Measurements from ENCODE around the gene CEBPG. TPM values are rescaled to one million over a fixed set of nuclear protein-coding genes. Genes with fewer than 3 reads are reported as not detected.

CEBPG gene
- 10 to 100 TPM in 3 of 6 donors, 1 to 10 TPM in 3; 7.1 to 12.0 (median 9.9) TPM for polyA plus RNA-seq (ENCODE audit: low read depth in 6 of 6)

GRCh38 chr19:33373453-33374235 lies at the start of gene CEBPG:
TSS of gene CEBPG (plus strand) at chr19:33373709. CDS start at chr19:33379240, 5,531 bp downstream.
- Mint-ChIP-seq H3K4me3 (peak within 1 kb of the TSS; percentile 79 to 98 (median 90)), H3K4me1 (peaks cover 23 to 49% (median 42%) of the 10 kb centered on the region in 3 donors), H3K9me3 (no peaks in the 10 kb centered on the region), H3K27ac (peak within 1 kb of the TSS; percentile 72 to 98 (median 96)), H3K36me3 (no peaks in the 10 kb centered on the region), H3K27me3 (peaks cover 0 to under 1% (median 0%) of the 10 kb centered on the region in 3 donors)
- DNase-seq, result peak; percentile 97
- ATAC-seq (ENCODE audit: low read depth in 2 of 2), result peak; percentile 81 to 82

DNA sequence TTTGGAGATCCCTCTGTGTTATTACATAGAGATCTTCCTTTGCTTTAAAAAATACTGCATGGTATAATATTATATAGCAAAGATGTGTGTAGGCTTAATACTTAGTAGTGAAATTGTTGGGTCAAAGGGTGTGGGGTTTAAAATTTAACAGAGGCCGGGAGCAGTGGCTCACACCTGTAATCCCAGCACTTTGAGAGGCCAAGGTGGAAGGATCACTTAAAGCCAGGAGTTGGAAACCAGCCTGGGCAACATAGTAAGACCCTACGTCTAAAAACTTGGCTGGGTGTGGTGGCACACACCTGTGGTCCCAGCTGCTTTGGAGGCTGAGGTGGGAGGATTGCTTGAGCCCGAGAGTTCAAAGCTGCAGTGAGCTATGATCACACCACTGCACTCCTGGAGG lies 48.9 kb upstream of the CEBPG start:
- ATAC-seq (ENCODE audit: low read depth in 2 of 2) (no peak), DNase-seq (no peak)
- Mint-ChIP-seq H3K27me3 (peaks cover 13 to 27% (median 26%) of the 10 kb centered on the region in 3 donors), H3K4me1 (peaks cover 0 to 5% (median 0%) of the 10 kb centered on the region in 3 donors), H3K27ac (peak overlapping the region in 1 of 6 donors; percentile 62), H3K9me3 (peaks cover 9 to 23% (median 15%) of the 10 kb centered on the region in 7 donors), H3K4me3 (no peak overlapping the region), H3K36me3 (peaks cover 9 to 11% of the 10 kb centered on the region in 2 donors)

DNA sequence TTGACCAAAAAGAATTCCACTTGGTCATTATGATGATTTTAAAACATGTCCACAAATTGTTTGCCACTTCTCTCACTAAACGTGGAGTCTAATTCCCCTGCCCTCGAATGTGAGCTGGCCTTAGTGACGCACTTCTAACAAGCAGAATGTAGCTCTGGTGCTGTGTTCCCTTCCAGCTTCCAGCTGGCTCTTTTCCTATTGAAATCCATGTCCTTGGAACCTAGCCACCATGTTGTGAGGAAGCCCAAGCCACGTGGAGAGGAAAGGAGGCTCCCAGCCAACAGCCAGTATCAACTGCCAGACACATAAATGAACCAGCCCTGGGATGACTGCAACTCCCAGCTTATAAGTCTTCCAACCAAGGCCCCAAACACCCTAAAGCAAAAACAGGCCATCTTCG lies 47.6 kb upstream of the CEBPG start:
- DNase-seq, result no peak
- peaks cover 0 to under 1% of the 10 kb centered on the region in 2 donors for H3K36me3 Mint-ChIP-seq
- no peak overlapping the region for H3K4me3 Mint-ChIP-seq
- H3K27ac Mint-ChIP-seq, result no peak overlapping the region
- peaks cover 4 to 12% (median 7%) of the 10 kb centered on the region in 7 donors for H3K9me3 Mint-ChIP-seq
- no peak for ATAC-seq (ENCODE audit: low read depth in 2 of 2)
- H3K27me3 Mint-ChIP-seq, result peaks cover 14 to 27% (median 21%) of the 10 kb centered on the region in 3 donors
- H3K4me1 Mint-ChIP-seq, result peaks cover 0 to 8% (median 0%) of the 10 kb centered on the region in 3 donors

GRCh38 chr19:33329060-33329459 lies 44.4 kb upstream of the CEBPG start:
- no peak for DNase-seq
- Mint-ChIP-seq H3K9me3 (peaks cover 0 to 2% (median 0%) of the 10 kb centered on the region in 7 donors), H3K4me3 (no peak overlapping the region), H3K4me1 (peaks cover 12 to 19% (median 15%) of the 10 kb centered on the region in 3 donors), H3K27me3 (peaks cover 8 to 22% (median 20%) of the 10 kb centered on the region in 3 donors), H3K27ac (no peak overlapping the region), H3K36me3 (no peaks in the 10 kb centered on the region)
- ATAC-seq (ENCODE audit: low read depth in 2 of 2), result no peak

DNA sequence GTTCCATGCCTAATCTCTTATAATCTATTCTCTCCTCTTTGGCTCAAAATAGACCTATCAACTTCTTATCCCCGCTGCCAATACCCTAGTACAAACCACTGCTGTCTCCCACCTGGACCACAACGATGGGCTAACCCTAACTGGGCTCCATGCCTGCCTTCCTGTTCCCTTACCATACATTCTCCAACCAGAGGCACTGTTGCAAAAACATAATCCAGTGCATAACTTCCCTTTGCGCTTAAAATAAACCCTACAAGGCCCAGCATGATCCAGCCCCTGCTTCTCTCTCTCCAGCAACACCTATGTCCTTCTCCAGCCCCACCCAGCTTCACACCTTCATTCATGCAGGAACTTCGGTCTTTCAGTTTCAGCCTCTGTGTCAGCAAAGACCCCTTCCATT lies 43.8 kb upstream of the CEBPG start:
- Mint-ChIP-seq H3K4me1 (peaks cover 12 to 19% (median 15%) of the 10 kb centered on the region in 3 donors), H3K27ac (peak overlapping the region in 1 of 6 donors; percentile 48), H3K4me3 (no peak overlapping the region), H3K36me3 (no peaks in the 10 kb centered on the region), H3K9me3 (peaks cover 0 to 2% (median 0%) of the 10 kb centered on the region in 7 donors), H3K27me3 (peaks cover 8 to 22% (median 20%) of the 10 kb centered on the region in 3 donors)
- ATAC-seq (ENCODE audit: low read depth in 2 of 2), result no peak
- DNase-seq, result no peak

- DNase-seq, result peak; percentile 11
- peak overlapping the region in 4 of 6 donors; percentile 4 to 61 (median 9) for H3K27ac Mint-ChIP-seq
- H3K27me3 Mint-ChIP-seq, result peaks cover 8 to 20% (median 17%) of the 10 kb centered on the region in 3 donors
- H3K4me3 Mint-ChIP-seq, result peak overlapping the region in 6 of 8 donors; percentile 8 to 59 (median 38)
- no peaks in the 10 kb centered on the region for H3K36me3 Mint-ChIP-seq
- peaks cover 12 to 19% (median 15%) of the 10 kb centered on the region in 3 donors for H3K4me1 Mint-ChIP-seq
- ATAC-seq (ENCODE audit: low read depth in 2 of 2), result peak; percentile 74 to 91
- peaks cover 0 to 2% (median 0%) of the 10 kb centered on the region in 7 donors for H3K9me3 Mint-ChIP-seq
Measured at GRCh38 chr19:33332248-33332647, 41.3 kb upstream of the CEBPG start.

- peaks cover 0 to 2% (median 0%) of the 10 kb centered on the region in 7 donors for H3K9me3 Mint-ChIP-seq
- ATAC-seq (ENCODE audit: low read depth in 2 of 2) (no peak), DNase-seq (no peak)
- no peak overlapping the region for H3K4me3 Mint-ChIP-seq
- peaks cover 12 to 19% (median 15%) of the 10 kb centered on the region in 3 donors for H3K4me1 Mint-ChIP-seq
- H3K36me3 Mint-ChIP-seq, result no peaks in the 10 kb centered on the region
- peaks cover 8 to 20% (median 17%) of the 10 kb centered on the region in 3 donors for H3K27me3 Mint-ChIP-seq
- H3K27ac Mint-ChIP-seq, result no peak overlapping the region
Measured at GRCh38 chr19:33333151-33333550, 40.4 kb upstream of the CEBPG start.

DNA sequence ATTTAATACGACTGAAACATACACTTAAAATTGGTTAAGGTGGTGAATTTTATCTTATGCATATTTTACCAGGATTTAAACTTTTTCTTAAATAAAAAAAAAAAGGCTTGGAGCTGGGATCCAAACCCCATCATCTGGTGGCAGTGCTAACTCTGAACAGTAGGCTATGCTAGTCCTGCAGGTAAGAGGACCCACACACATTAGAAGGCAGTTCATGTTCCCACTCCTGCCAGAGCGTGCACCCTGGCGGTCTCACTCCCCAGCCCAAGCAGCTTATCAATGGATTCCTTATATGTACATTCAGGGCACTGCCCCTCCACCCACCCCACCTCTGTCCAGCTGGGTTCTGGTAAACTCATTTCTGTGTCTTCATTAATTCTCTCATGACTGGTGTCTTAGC lies 39.9 kb upstream of the CEBPG start:
- H3K36me3 Mint-ChIP-seq, result no peaks in the 10 kb centered on the region
- H3K4me3 Mint-ChIP-seq, result peak overlapping the region in 1 of 8 donors; percentile 45
- peaks cover 8 to 15% (median 12%) of the 10 kb centered on the region in 3 donors for H3K27me3 Mint-ChIP-seq
- ATAC-seq (ENCODE audit: low read depth in 2 of 2), result no peak
- no peak overlapping the region for H3K27ac Mint-ChIP-seq
- H3K9me3 Mint-ChIP-seq, result peaks cover 0 to 2% (median 0%) of the 10 kb centered on the region in 7 donors
- peaks cover 12 to 19% (median 15%) of the 10 kb centered on the region in 3 donors for H3K4me1 Mint-ChIP-seq
- DNase-seq, result no peak

DNA sequence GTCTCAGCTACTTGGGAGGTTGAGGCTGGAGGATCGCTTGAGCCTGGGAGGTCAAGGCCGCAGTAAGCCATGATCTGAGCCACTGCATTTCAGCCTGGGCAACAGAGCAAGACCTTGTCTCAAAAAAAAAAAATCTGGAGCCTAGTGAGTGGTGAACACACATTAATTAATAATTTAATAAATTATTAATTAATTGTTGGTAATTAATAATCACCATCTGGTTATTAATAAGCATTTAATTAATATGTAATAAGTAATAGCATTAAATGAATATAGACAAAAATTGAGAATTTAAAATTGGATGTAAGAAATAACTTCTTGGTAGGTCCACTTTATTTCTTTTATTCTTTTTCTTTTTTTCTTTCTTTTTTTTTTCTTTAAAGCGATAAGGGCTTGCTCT lies 39.2 kb upstream of the CEBPG start:
- H3K4me1 Mint-ChIP-seq, result peaks cover 12 to 19% (median 14%) of the 10 kb centered on the region in 3 donors
- DNase-seq (no peak), ATAC-seq (ENCODE audit: low read depth in 2 of 2) (no peak)
- peaks cover 0 to 2% (median 0%) of the 10 kb centered on the region in 7 donors for H3K9me3 Mint-ChIP-seq
- H3K36me3 Mint-ChIP-seq, result no peaks in the 10 kb centered on the region
- no peak overlapping the region for H3K27ac Mint-ChIP-seq
- peaks cover 5 to 9% (median 8%) of the 10 kb centered on the region in 3 donors for H3K27me3 Mint-ChIP-seq
- H3K4me3 Mint-ChIP-seq, result no peak overlapping the region

DNA sequence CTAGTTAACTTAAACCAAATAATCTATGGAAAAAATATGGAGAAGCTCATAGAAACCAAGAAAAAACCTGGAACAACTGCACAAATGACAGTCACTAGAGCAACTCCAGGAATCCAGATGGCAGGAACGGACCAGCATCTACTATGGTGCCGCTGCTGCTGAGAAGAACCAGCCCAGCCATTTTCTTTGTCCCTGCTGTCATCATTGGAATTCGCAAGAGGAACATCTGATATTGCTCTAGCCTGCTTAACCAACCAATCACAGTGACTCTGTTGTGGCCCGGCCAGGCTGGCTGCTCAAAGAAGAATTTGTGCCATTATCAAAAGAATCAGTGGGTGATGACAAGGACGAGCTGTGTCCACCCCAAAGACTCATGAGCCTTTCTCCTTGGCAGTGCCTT lies 38.1 kb upstream of the CEBPG start:
- ATAC-seq (ENCODE audit: low read depth in 2 of 2), result no peak
- Mint-ChIP-seq H3K36me3 (no peaks in the 10 kb centered on the region), H3K4me1 (peaks cover 8 to 19% (median 12%) of the 10 kb centered on the region in 3 donors), H3K27me3 (peaks cover 0 to 4% (median 0%) of the 10 kb centered on the region in 3 donors), H3K9me3 (peaks cover 0 to 2% (median 0%) of the 10 kb centered on the region in 7 donors), H3K4me3 (no peak overlapping the region), H3K27ac (no peak overlapping the region)
- no peak for DNase-seq

GRCh38 chr19:33339016-33339984 lies 34.2 kb upstream of the CEBPG start:
- Mint-ChIP-seq H3K36me3 (no peaks in the 10 kb centered on the region), H3K27me3 (peaks cover 23 to 41% (median 35%) of the 10 kb centered on the region in 3 donors), H3K9me3 (peaks cover 0 to 3% (median 0%) of the 10 kb centered on the region in 7 donors), H3K4me1 (no peaks in the 10 kb centered on the region), H3K4me3 (no peak overlapping the region), H3K27ac (no peak overlapping the region)
- DNase-seq, result no peak
- no peak for ATAC-seq (ENCODE audit: low read depth in 2 of 2)

GRCh38 chr19:33340991-33341390 lies 32.5 kb upstream of the CEBPG start:
- ATAC-seq (ENCODE audit: low read depth in 2 of 2), result no peak
- H3K4me1 Mint-ChIP-seq, result no peaks in the 10 kb centered on the region
- DNase-seq, result no peak
- H3K4me3 Mint-ChIP-seq, result no peak overlapping the region
- H3K9me3 Mint-ChIP-seq, result peaks cover 0 to 4% (median 0%) of the 10 kb centered on the region in 7 donors
- no peaks in the 10 kb centered on the region for H3K36me3 Mint-ChIP-seq
- H3K27ac Mint-ChIP-seq, result peak overlapping the region in 1 of 6 donors; percentile 60
- H3K27me3 Mint-ChIP-seq, result peaks cover 35 to 58% (median 52%) of the 10 kb centered on the region in 3 donors

- H3K27ac Mint-ChIP-seq, result no peak overlapping the region
- H3K4me1 Mint-ChIP-seq, result no peaks in the 10 kb centered on the region
- no peaks in the 10 kb centered on the region for H3K36me3 Mint-ChIP-seq
- H3K4me3 Mint-ChIP-seq, result peak overlapping the region in 1 of 8 donors; percentile 35
- ATAC-seq (ENCODE audit: low read depth in 2 of 2), result no peak
- DNase-seq, result no peak
- peaks cover 0 to 4% (median 0%) of the 10 kb centered on the region in 7 donors for H3K9me3 Mint-ChIP-seq
- H3K27me3 Mint-ChIP-seq, result peaks cover 38 to 76% (median 65%) of the 10 kb centered on the region in 3 donors
Measured at GRCh38 chr19:33343301-33343700, 30.2 kb upstream of the CEBPG start.

Data from naive B cell (primary cell).